ENCODE measurements around the gene G6PC2. TPM values are rescaled to one million over a fixed set of nuclear protein-coding genes. Genes with fewer than 3 reads are reported as not detected.

Gene G6PC2
- total and polyA plus RNA-seq, 5 donors from 2014 or later = not detected

GRCh38 chr2:168948621-168949212 lies 47.6 kb downstream of the G6PC2 start:
- no peaks in the 10 kb centered on the region for H3K4me1 Mint-ChIP-seq
- ATAC-seq (ENCODE audit: low read depth in 2 of 2) (no peak), DNase-seq (peak in 1 of 3 donors; percentile 12)
- H3K27me3 Mint-ChIP-seq = peaks cover 11% of the 10 kb centered on the region
- H3K9me3 ChIP-seq (ENCODE audit: control insufficient read depth in 2 of 2, low read length in 2 of 2) = peaks cover 0 to 3% of the 10 kb centered on the region in 2 experiments
- no peaks in the 10 kb centered on the region for H3K27me3 ChIP-seq (ENCODE audit: control insufficient read depth, insufficient read depth, low read length)
- H3K4me3 ChIP-seq (ENCODE audit: low read depth, low read length) = no peak overlapping the region
- H3K27ac Mint-ChIP-seq = no peak overlapping the region
- no peak overlapping the region for H3K27ac ChIP-seq (ENCODE audit: insufficient read depth, low read length, poor library complexity, severe bottlenecking)
- H3K36me3 Mint-ChIP-seq = no peaks in the 10 kb centered on the region
- no peaks in the 10 kb centered on the region for H3K4me1 ChIP-seq (ENCODE audit: control insufficient read depth, insufficient read depth, low read length, poor library complexity, severe bottlenecking)
- peaks cover 0 to 16% (median 3%) of the 10 kb centered on the region in 7 donors for H3K9me3 Mint-ChIP-seq
- no peak overlapping the region for H3K4me3 Mint-ChIP-seq
- no peaks in the 10 kb centered on the region for H3K36me3 ChIP-seq (ENCODE audit: control insufficient read depth, insufficient read depth, low read length)

GRCh38 chr2:168949324-168949723 lies 48.2 kb downstream of the G6PC2 start:
- H3K9me3 Mint-ChIP-seq = peaks cover 0 to 18% (median 3%) of the 10 kb centered on the region in 7 donors
- no peak overlapping the region for H3K27ac Mint-ChIP-seq
- DNase-seq = no peak

DNA sequence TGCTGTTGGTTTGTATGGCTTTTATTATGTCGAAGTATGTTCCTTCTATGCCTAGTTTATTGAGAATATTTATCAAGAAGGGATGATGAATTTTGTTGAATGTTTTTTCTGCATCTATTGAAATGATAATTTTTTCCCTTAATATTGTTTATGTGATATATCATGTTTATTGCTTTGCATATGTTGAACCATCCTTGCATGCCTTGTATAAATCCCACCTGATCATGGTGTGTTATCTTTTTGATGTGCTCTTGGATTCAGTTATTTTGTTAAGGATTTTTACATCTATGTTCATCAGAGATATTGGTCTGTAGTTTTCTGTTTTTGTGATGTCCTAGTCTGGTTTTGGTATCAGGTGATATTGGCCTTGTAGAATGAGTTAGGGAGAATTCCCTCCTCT lies 50.8 kb downstream of the G6PC2 start:
- H3K4me3 ChIP-seq (ENCODE audit: low read depth, low read length) = no peak overlapping the region
- no peaks in the 10 kb centered on the region for H3K4me1 ChIP-seq (ENCODE audit: control insufficient read depth, insufficient read depth, low read length, poor library complexity, severe bottlenecking)
- DNase-seq (no peak), ATAC-seq (ENCODE audit: low read depth in 2 of 2) (no peak)
- no peak overlapping the region for H3K4me3 Mint-ChIP-seq
- H3K36me3 ChIP-seq (ENCODE audit: control insufficient read depth, insufficient read depth, low read length) = no peaks in the 10 kb centered on the region
- no peak overlapping the region for H3K27ac ChIP-seq (ENCODE audit: insufficient read depth, low read length, poor library complexity, severe bottlenecking)
- peaks cover 0 to 3% of the 10 kb centered on the region in 2 experiments for H3K9me3 ChIP-seq (ENCODE audit: control insufficient read depth in 2 of 2, low read length in 2 of 2)
- no peaks in the 10 kb centered on the region for H3K4me1 Mint-ChIP-seq
- peaks cover 0 to 18% (median 3%) of the 10 kb centered on the region in 7 donors for H3K9me3 Mint-ChIP-seq
- H3K36me3 Mint-ChIP-seq = no peaks in the 10 kb centered on the region
- no peaks in the 10 kb centered on the region for H3K27me3 ChIP-seq (ENCODE audit: control insufficient read depth, insufficient read depth, low read length)
- H3K27ac Mint-ChIP-seq = no peak overlapping the region
- H3K27me3 Mint-ChIP-seq = peaks cover 15% of the 10 kb centered on the region

More at GRCh38 chr2:168949324-168949723, 48.2 kb downstream of the G6PC2 start:
- no peaks in the 10 kb centered on the region for H3K4me1 Mint-ChIP-seq
- H3K27me3 Mint-ChIP-seq = peaks cover 16% of the 10 kb centered on the region
- H3K27ac ChIP-seq (ENCODE audit: insufficient read depth, low read length, poor library complexity, severe bottlenecking) = no peak overlapping the region
- H3K4me1 ChIP-seq (ENCODE audit: control insufficient read depth, insufficient read depth, low read length, poor library complexity, severe bottlenecking) = no peaks in the 10 kb centered on the region
- no peak for ATAC-seq (ENCODE audit: low read depth in 2 of 2)
- no peaks in the 10 kb centered on the region for H3K36me3 Mint-ChIP-seq
- peaks cover 0 to 3% of the 10 kb centered on the region in 2 experiments for H3K9me3 ChIP-seq (ENCODE audit: control insufficient read depth in 2 of 2, low read length in 2 of 2)
- no peaks in the 10 kb centered on the region for H3K36me3 ChIP-seq (ENCODE audit: control insufficient read depth, insufficient read depth, low read length)
- no peak overlapping the region for H3K4me3 Mint-ChIP-seq
- no peaks in the 10 kb centered on the region for H3K27me3 ChIP-seq (ENCODE audit: control insufficient read depth, insufficient read depth, low read length)
- H3K4me3 ChIP-seq (ENCODE audit: low read depth, low read length) = no peak overlapping the region

- DNase-seq = no peak
- no peak for ATAC-seq (ENCODE audit: low read depth in 2 of 2)
These were observed 51.3 kb downstream of the G6PC2 start for GRCh38 chr2:168952424-168952823.

DNA sequence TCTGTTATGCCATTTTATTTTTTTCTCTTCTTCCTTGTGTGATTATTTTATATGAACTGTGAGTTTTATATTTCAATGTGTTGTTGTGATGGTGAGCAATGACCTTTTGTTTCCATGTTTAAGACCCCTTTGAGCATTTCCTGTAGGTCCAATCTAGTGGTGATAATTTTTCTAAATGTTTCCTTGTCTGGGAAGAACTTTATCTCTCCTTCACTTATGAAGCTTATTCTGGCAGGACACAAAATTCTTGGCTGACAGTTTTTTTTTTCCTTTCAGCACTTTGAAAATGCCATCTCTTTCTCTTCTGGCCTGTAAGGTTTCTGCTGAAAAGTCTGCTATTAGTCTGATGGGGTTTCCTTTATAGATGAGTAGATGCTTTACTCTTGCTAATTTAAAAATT lies 53.2 kb downstream of the G6PC2 start:
- no peak overlapping the region for H3K4me3 ChIP-seq (ENCODE audit: low read depth, low read length)
- H3K4me3 Mint-ChIP-seq = no peak overlapping the region
- H3K27ac ChIP-seq (ENCODE audit: insufficient read depth, low read length, poor library complexity, severe bottlenecking) = no peak overlapping the region
- peaks cover 0 to 18% (median 3%) of the 10 kb centered on the region in 7 donors for H3K9me3 Mint-ChIP-seq
- no peaks in the 10 kb centered on the region for H3K36me3 ChIP-seq (ENCODE audit: control insufficient read depth, insufficient read depth, low read length)
- H3K4me1 Mint-ChIP-seq = no peaks in the 10 kb centered on the region
- peaks cover 28% of the 10 kb centered on the region for H3K27me3 Mint-ChIP-seq
- no peak for DNase-seq
- H3K27me3 ChIP-seq (ENCODE audit: control insufficient read depth, insufficient read depth, low read length) = peaks cover 3% of the 10 kb centered on the region
- no peak overlapping the region for H3K27ac Mint-ChIP-seq
- ATAC-seq (ENCODE audit: low read depth in 2 of 2) = no peak
- no peaks in the 10 kb centered on the region for H3K4me1 ChIP-seq (ENCODE audit: control insufficient read depth, insufficient read depth, low read length, poor library complexity, severe bottlenecking)
- H3K36me3 Mint-ChIP-seq = no peaks in the 10 kb centered on the region
- H3K9me3 ChIP-seq (ENCODE audit: control insufficient read depth in 2 of 2, low read length in 2 of 2) = peaks cover 0 to 3% of the 10 kb centered on the region in 2 experiments

More at GRCh38 chr2:168952424-168952823, 51.3 kb downstream of the G6PC2 start:
- no peaks in the 10 kb centered on the region for H3K4me1 ChIP-seq (ENCODE audit: control insufficient read depth, insufficient read depth, low read length, poor library complexity, severe bottlenecking)
- Mint-ChIP-seq H3K27me3 (peaks cover 20% of the 10 kb centered on the region), H3K4me3 (no peak overlapping the region), H3K27ac (no peak overlapping the region), H3K4me1 (no peaks in the 10 kb centered on the region), H3K9me3 (peaks cover 0 to 18% (median 3%) of the 10 kb centered on the region in 7 donors), H3K36me3 (no peaks in the 10 kb centered on the region)
- no peaks in the 10 kb centered on the region for H3K27me3 ChIP-seq (ENCODE audit: control insufficient read depth, insufficient read depth, low read length)
- no peak overlapping the region for H3K27ac ChIP-seq (ENCODE audit: insufficient read depth, low read length, poor library complexity, severe bottlenecking)
- H3K4me3 ChIP-seq (ENCODE audit: low read depth, low read length) = no peak overlapping the region
- no peaks in the 10 kb centered on the region for H3K36me3 ChIP-seq (ENCODE audit: control insufficient read depth, insufficient read depth, low read length)
- H3K9me3 ChIP-seq (ENCODE audit: control insufficient read depth in 2 of 2, low read length in 2 of 2) = peaks cover 0 to 3% of the 10 kb centered on the region in 2 experiments

DNA sequence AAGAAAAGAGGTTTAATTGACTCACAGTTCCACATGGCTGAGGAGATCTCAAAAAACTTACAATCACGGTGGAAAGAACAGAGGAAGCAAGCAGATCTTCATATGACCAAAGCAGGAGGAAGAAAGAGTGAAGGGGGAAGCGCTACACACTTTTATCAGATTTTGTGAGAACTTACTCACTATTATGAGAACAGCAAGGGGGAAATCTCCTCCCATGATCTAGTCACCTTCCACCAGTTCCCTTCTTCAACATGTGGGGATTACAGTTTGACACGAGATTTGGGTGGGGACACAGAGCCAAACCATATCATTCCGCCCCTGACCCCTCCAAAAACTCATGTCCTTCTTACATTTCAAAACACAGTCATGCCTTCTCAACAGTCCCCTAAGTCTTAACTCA lies 54.2 kb downstream of the G6PC2 start:
- H3K4me1 ChIP-seq (ENCODE audit: control insufficient read depth, insufficient read depth, low read length, poor library complexity, severe bottlenecking) = no peaks in the 10 kb centered on the region
- peaks cover 28% of the 10 kb centered on the region for H3K27me3 Mint-ChIP-seq
- H3K4me3 ChIP-seq (ENCODE audit: low read depth, low read length) = no peak overlapping the region
- no peak overlapping the region for H3K4me3 Mint-ChIP-seq
- H3K27ac ChIP-seq (ENCODE audit: insufficient read depth, low read length, poor library complexity, severe bottlenecking) = no peak overlapping the region
- ATAC-seq (ENCODE audit: low read depth in 2 of 2) (no peak), DNase-seq (no peak)
- no peaks in the 10 kb centered on the region for H3K4me1 Mint-ChIP-seq
- peaks cover 3% of the 10 kb centered on the region for H3K27me3 ChIP-seq (ENCODE audit: control insufficient read depth, insufficient read depth, low read length)
- no peaks in the 10 kb centered on the region for H3K36me3 Mint-ChIP-seq
- peaks cover 0 to 3% of the 10 kb centered on the region in 2 experiments for H3K9me3 ChIP-seq (ENCODE audit: control insufficient read depth in 2 of 2, low read length in 2 of 2)
- H3K36me3 ChIP-seq (ENCODE audit: control insufficient read depth, insufficient read depth, low read length) = no peaks in the 10 kb centered on the region
- no peak overlapping the region for H3K27ac Mint-ChIP-seq
- peaks cover 0 to 18% (median 1%) of the 10 kb centered on the region in 7 donors for H3K9me3 Mint-ChIP-seq

DNA sequence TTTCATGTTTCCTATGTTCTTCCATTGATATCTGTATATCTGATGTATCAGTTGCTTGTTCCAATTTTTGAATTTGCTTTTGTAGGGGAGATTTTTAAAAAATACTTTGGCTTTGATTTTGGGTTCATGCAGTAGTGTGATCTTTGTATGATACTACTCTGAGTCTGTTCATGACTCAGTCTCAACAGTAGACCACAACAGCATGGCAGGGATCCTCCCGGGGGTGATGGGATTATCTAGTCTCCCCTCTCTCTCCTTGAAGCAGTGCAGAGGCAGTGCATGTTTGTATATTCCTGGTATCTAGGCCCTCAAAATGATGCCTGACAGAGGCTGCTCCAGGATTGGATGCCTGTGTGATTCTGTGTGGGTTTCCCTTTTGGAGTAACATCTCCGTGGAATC lies 55.3 kb downstream of the G6PC2 start:
- Mint-ChIP-seq H3K9me3 (peaks cover 0 to 18% (median 1%) of the 10 kb centered on the region in 7 donors), H3K27me3 (peaks cover 32% of the 10 kb centered on the region), H3K4me1 (no peaks in the 10 kb centered on the region), H3K36me3 (no peaks in the 10 kb centered on the region), H3K27ac (no peak overlapping the region), H3K4me3 (no peak overlapping the region)
- H3K4me3 ChIP-seq (ENCODE audit: low read depth, low read length) = no peak overlapping the region
- no peaks in the 10 kb centered on the region for H3K4me1 ChIP-seq (ENCODE audit: control insufficient read depth, insufficient read depth, low read length, poor library complexity, severe bottlenecking)
- no peak overlapping the region for H3K27ac ChIP-seq (ENCODE audit: insufficient read depth, low read length, poor library complexity, severe bottlenecking)
- DNase-seq = no peak
- no peak for ATAC-seq (ENCODE audit: low read depth in 2 of 2)
- H3K36me3 ChIP-seq (ENCODE audit: control insufficient read depth, insufficient read depth, low read length) = no peaks in the 10 kb centered on the region
- peaks cover 3% of the 10 kb centered on the region for H3K27me3 ChIP-seq (ENCODE audit: control insufficient read depth, insufficient read depth, low read length)
- peaks cover 0 to 3% of the 10 kb centered on the region in 2 experiments for H3K9me3 ChIP-seq (ENCODE audit: control insufficient read depth in 2 of 2, low read length in 2 of 2)
